Heart right ventricle (tissue), 16 donors: ENCODE data around the gene ROCK2. TPM values are rescaled to one million over a fixed set of nuclear protein-coding genes. Genes with fewer than 3 reads are reported as not detected.

ENCODE experiments used
- ATAC-seq, 8 donors: fragments of 200-7000 bp; cut with Tn5 transposase; one replicate each; pipeline ENCODE4 v1.9.1; 2020; ENCODE audit warnings: mild to moderate bottlenecking in 8 of 8, moderate library complexity in 8 of 8, moderate number of reproducible peaks in 1 of 8
- DNase-seq, 2 donors: peaks; one replicate each; pipeline ENCODE4 v3.0.0-alpha.2; 2020
- H3K27ac ChIP-seq, 10 donors: fragments of 200-600 bp; sonication (generic) in 2 of 10; one replicate each; pipeline versions ENCODE4 v1.5.0 to v1.8.0; 2020 to 2022; ENCODE audit warnings: mild to moderate bottlenecking in 3 of 10
- H3K27me3 ChIP-seq, 7 donors: fragments of 200-600 bp; one replicate each; pipeline ENCODE4 v1.8.0; 2021 to 2022; ENCODE audit warnings: mild to moderate bottlenecking in 2 of 7
- H3K36me3 ChIP-seq, 9 donors: fragments of 200-600 bp; sonication (generic) in 1 of 9; one replicate each; pipeline versions ENCODE4 v1.5.0 to v1.8.0; 2020 to 2022; ENCODE audit warnings: mild to moderate bottlenecking in 2 of 9
- H3K4me1 ChIP-seq, 9 donors: fragments of 200-600 bp; sonication (generic) in 1 of 9; one replicate each; pipeline versions ENCODE4 v1.5.0 to v1.8.0; 2020 to 2022; ENCODE audit warnings: mild to moderate bottlenecking in 4 of 9
- H3K4me3 ChIP-seq, 10 donors: fragments of 200-600 bp; sonication (generic) in 2 of 10; one replicate each; pipeline versions ENCODE4 v1.5.0 to v1.8.0; 2020 to 2022; ENCODE audit warnings: mild to moderate bottlenecking in 7 of 10, moderate library complexity in 2 of 10
- H3K9me3 ChIP-seq, 11 donors: fragments of 200-600 bp in 10 of 11; sonication (generic) in 2 of 11; one replicate each; pipeline versions ENCODE4 v1.5.0 to v1.8.0; 2013 to 2022; ENCODE audit warnings: mild to moderate bottlenecking in 2 of 11, control low read depth in 1 of 11, moderate library complexity in 1 of 11
- WGBS, 2 donors: extraction: QIAGEN DNeasy Blood & Tissue Kit; methylation state at CpG; one replicate each; pipeline ENCODE4 v1.1.7; 2013; ENCODE audit warnings: inconsistent platforms in 1 of 2; 5-methylcytosine and 5-hydroxymethylcytosine counted together
- intact Hi-C, 10 donors: fragments of 100-400 bp; cut with DNase I; formaldehyde crosslinking; loops; one replicate each; pipeline versions ENCODE4 v1.11.1 to v1.14.2; 2022
- polyA plus RNA-seq, 2 donors: library from polyadenylated mRNA; stranded (reverse); fragments of 200-250 nt; gene quantifications; one replicate each; pipeline ENCODE4 v1.2.3, GENCODE V29; 2013
- total RNA-seq, 10 donors: library from RNA; stranded (reverse); fragmentation: NEBNext Ultra II Directional in 3 of 10; extraction: Animal tissue kit (Norgen Biotek cat#: 25700) in 3 of 10; gene quantifications; one replicate each; pipeline versions ENCODE4 v1.2.1 to v1.2.4, GENCODE V29; 2021 to 2023
- TF ChIP-seq, protein P1 (sequence below), 9 donors: fragments of 200-600 bp; sonication (generic) in 2 of 9; IDR thresholded peaks; one replicate each; pipeline versions ENCODE4 v1.5.0 to v1.8.0; 2021 to 2022; ENCODE audit warnings: antibody characterized with exemption in 9 of 9, mild to moderate bottlenecking in 5 of 9, moderate library complexity in 1 of 9
- donor health status: Arrhythmogenic right ventricular cardiomyopathy.
- donor health status: ischemic (EF 13 %, LVEDD 7.1; RV severe dilation, severe dysfunction).
- donor health status: healthy with polysubstance abuse.
- donor health status: DM: no; HTN: yes; CAD: no.
- donor health status: DM: no; HTN: no; CAD: no.
- donor health status: ischemic (EF 25% LVEDD 6.9; RV normal size, moderate dysfunction).
- donor health status: ischemic (EF 25% LVEDD 5.7; RV mildly dilated, moderate dysfunction).
- donor health status: healthy.
- donor health status: DM: yes; HTN: yes; CAD: no.
- donor health status: Ischemic cardiomyopathy.
- donor health status: ischemic (EF 35%, LVEDD 5.7; RV mildly dilated, moderate dysfunction).
- donor health status: nonischemic (EF 11% LVEDD 7.7; RV severe dilation, severe dysfunction).
- donor health status: DM: yes; HTN: yes; CAD: no.
- donor health status: PGD.
- donor health status: ischemic (EF 29% LVEDD 5.4; RV normal size, mild dysfunction).
- donor health status: nonischemic (EF 23%, LVEDD 6.1; RV moderate dilation, normal function).

ROCK2 gene
- total and polyA plus RNA-seq, 12 donors = 6.9 to 51.8 (median 36.5) TPM

DNA sequence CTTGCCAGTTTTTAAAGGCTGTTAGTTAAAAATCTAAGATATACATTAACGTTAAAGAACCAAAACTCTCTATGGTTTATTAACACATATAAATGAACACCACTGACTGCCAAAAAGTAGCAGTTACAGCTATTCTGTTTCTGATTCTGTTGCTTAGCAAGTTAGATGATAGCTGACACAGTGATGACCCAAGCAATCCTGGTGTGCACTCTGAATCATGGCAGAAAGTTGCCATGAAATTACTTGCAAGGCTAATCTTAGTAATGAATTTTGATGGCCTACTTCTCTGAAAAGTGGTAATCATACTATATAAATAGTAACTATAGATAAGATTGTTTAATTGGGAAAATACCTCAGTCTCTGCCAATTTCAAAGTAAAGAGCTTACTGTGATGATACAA is 57.7 kb downstream of the ROCK2 start:
- ATAC-seq (peak in 7 of 8 donors; percentile 40 to 93 (median 82)), DNase-seq (peak in 1 of 2 donors; percentile 19)
- WGBS, 2 donors = 45 to 54% methylated on average over 1 of the region's 1 CpG
- Histone ChIP-seq H3K4me1 (peaks cover 0 to 47% (median 27%) of the 10 kb centered on the region in 9 donors), H3K4me3 (no peak overlapping the region), H3K27ac (peak overlapping the region in 6 of 10 donors; percentile 33 to 66 (median 52)), H3K36me3 (peaks cover 0 to 33% (median 14%) of the 10 kb centered on the region in 9 donors), H3K27me3 (no peaks in the 10 kb centered on the region), H3K9me3 (peaks cover 0 to 10% (median 4%) of the 10 kb centered on the region in 11 donors)
- intact Hi-C loops = loop anchor here in 3 of 10 donors (5.0 to 10.0 kb wide), 2 partner anchors 56 to 58 kb away; partner anchors contain the start of gene ROCK2 (in 3 of the 3)
- TF ChIP-seq, protein P1, sequence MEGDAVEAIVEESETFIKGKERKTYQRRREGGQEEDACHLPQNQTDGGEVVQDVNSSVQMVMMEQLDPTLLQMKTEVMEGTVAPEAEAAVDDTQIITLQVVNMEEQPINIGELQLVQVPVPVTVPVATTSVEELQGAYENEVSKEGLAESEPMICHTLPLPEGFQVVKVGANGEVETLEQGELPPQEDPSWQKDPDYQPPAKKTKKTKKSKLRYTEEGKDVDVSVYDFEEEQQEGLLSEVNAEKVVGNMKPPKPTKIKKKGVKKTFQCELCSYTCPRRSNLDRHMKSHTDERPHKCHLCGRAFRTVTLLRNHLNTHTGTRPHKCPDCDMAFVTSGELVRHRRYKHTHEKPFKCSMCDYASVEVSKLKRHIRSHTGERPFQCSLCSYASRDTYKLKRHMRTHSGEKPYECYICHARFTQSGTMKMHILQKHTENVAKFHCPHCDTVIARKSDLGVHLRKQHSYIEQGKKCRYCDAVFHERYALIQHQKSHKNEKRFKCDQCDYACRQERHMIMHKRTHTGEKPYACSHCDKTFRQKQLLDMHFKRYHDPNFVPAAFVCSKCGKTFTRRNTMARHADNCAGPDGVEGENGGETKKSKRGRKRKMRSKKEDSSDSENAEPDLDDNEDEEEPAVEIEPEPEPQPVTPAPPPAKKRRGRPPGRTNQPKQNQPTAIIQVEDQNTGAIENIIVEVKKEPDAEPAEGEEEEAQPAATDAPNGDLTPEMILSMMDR (IDR thresholded peaks at IDR 0.05) = no peak

GRCh38 chr2:11286323-11286722 is 58.1 kb downstream of the ROCK2 start:
- Histone ChIP-seq H3K4me3 (no peak overlapping the region), H3K9me3 (peaks cover 0 to 10% (median 4%) of the 10 kb centered on the region in 11 donors), H3K27ac (peak overlapping the region in 6 of 10 donors; percentile 33 to 66 (median 52)), H3K36me3 (peaks cover 0 to 35% (median 14%) of the 10 kb centered on the region in 9 donors), H3K4me1 (peaks cover 0 to 45% (median 27%) of the 10 kb centered on the region in 9 donors), H3K27me3 (no peaks in the 10 kb centered on the region)
- intact Hi-C loops = loop anchor here in 3 of 10 donors (5.0 to 10.0 kb wide), 2 partner anchors 56 to 58 kb away; partner anchors contain the start of gene ROCK2 (in 3 of the 3)
- DNase-seq (no peak), ATAC-seq (peak in 1 of 8 donors; percentile 35)
- TF ChIP-seq, protein P1 (IDR thresholded peaks at IDR 0.05) = no peak

- intact Hi-C loops = loop anchor here in 3 of 10 donors (5.0 to 10.0 kb wide), 2 partner anchors 57 to 59 kb away; partner anchors contain the start of gene ROCK2 (in 3 of the 3)
- Histone ChIP-seq H3K27ac (peak overlapping the region in 1 of 10 donors; percentile 3), H3K4me3 (no peak overlapping the region), H3K36me3 (peaks cover 0 to 37% (median 14%) of the 10 kb centered on the region in 9 donors), H3K27me3 (no peaks in the 10 kb centered on the region), H3K9me3 (peaks cover 0 to 10% (median 4%) of the 10 kb centered on the region in 11 donors), H3K4me1 (peaks cover 0 to 48% (median 29%) of the 10 kb centered on the region in 9 donors)
- ATAC-seq (no peak), DNase-seq (no peak)
- WGBS, 2 donors = 95% methylated on average over 2 of the region's 2 CpGs
- TF ChIP-seq, protein P1 (IDR thresholded peaks at IDR 0.05) = no peak
Measured at GRCh38 chr2:11285499-11285898, 58.9 kb downstream of the ROCK2 start.

GRCh38 chr2:11281186-11281585 is 63.2 kb downstream of the ROCK2 start:
- Histone ChIP-seq H3K27ac (peak overlapping the region in 2 of 10 donors; percentile 4 to 24), H3K27me3 (no peaks in the 10 kb centered on the region), H3K4me3 (no peak overlapping the region), H3K4me1 (peaks cover 0 to 13% (median 1%) of the 10 kb centered on the region in 9 donors), H3K9me3 (peaks cover 0 to 10% (median 4%) of the 10 kb centered on the region in 11 donors), H3K36me3 (peaks cover 0 to 51% (median 14%) of the 10 kb centered on the region in 9 donors)
- 60 to 72% methylated on average over 3 of the region's 3 CpGs for WGBS, 2 donors
- DNase-seq (no peak), ATAC-seq (no peak)
- TF ChIP-seq, protein P1 (IDR thresholded peaks at IDR 0.05) = no peak
- intact Hi-C loops = loop anchor here in 1 of 10 donors (10.0 kb wide), 1 partner anchor 64 kb away; the partner anchor contains the start of gene ROCK2
